Non-pigmented ciliary epithelial cell (primary cell): ENCODE data around the gene ROBO4.
A peak's percentile ranks its signal among the peaks of the same experiment; 100 is the strongest.

Experiments
- DNase-seq: peaks from one replicate; pipeline ENCODE4 v3.0.0-alpha.2; 2010; ENCODE audit warnings: low read depth

ROBO4 gene

GRCh38 chr11:124918950-124919349 is 21.3 kb upstream of the ROBO4 start, which contains the start of gene HEPN1:
HEPN1 (plus strand) TSS chr11:124919250.
- DNase-seq: no peak

GRCh38 chr11:124917115-124917637 is 19.5 kb upstream of the ROBO4 start:
- no peak for DNase-seq

GRCh38 chr11:124916370-124916710 is 18.7 kb upstream of the ROBO4 start:
- no peak for DNase-seq

GRCh38 chr11:124915541-124916369 is 18.1 kb upstream of the ROBO4 start:
- no peak for DNase-seq

- no peak for DNase-seq
Measured at GRCh38 chr11:124902616-124903015, 5.0 kb upstream of the ROBO4 start.

- DNase-seq: peak; percentile 55
Measured at GRCh38 chr11:124900464-124900863, 2.8 kb upstream of the ROBO4 start.

- DNase-seq: no peak
Measured at GRCh38 chr11:124899383-124900145, 1.9 kb upstream of the ROBO4 start.

- DNase-seq: no peak
Measured at GRCh38 chr11:124898711-124899110, 1.0 kb upstream of the ROBO4 start.

GRCh38 chr11:124898263-124898680 is 607 bp upstream of the ROBO4 start:
- DNase-seq: peak; percentile 66

GRCh38 chr11:124896821-124897391 is 759 bp downstream of the ROBO4 start:
- no peak for DNase-seq

GRCh38 chr11:124896071-124896750 is 1.5 kb downstream of the ROBO4 start:
- no peak for DNase-seq

GRCh38 chr11:124895471-124895971 is 2.1 kb downstream of the ROBO4 start:
- DNase-seq: no peak

- no peak for DNase-seq
Measured at GRCh38 chr11:124894606-124895430, 2.8 kb downstream of the ROBO4 start.

GRCh38 chr11:124893781-124894401 is 3.8 kb downstream of the ROBO4 start:
- DNase-seq: no peak

- DNase-seq: no peak
Measured at GRCh38 chr11:124892750-124893454, 4.8 kb downstream of the ROBO4 start.

- DNase-seq: no peak
Measured at GRCh38 chr11:124892146-124892545, 5.5 kb downstream of the ROBO4 start.

- DNase-seq: no peak
Measured at GRCh38 chr11:124891373-124891861, 6.2 kb downstream of the ROBO4 start.

GRCh38 chr11:124890683-124891372 is 6.8 kb downstream of the ROBO4 start:
- no peak for DNase-seq

GRCh38 chr11:124890151-124890550 is 7.5 kb downstream of the ROBO4 start:
- DNase-seq: no peak
